Keratinocyte (primary cell): ENCODE data around the gene IER2. TPM values are rescaled to one million over a fixed set of nuclear protein-coding genes. Genes with fewer than 3 reads are reported as not detected.

ENCODE experiments used
- DNase-seq: peaks from one replicate; pipeline ENCODE4 v3.0.0-alpha.2; 2011; ENCODE audit warnings: low read depth, missing footprints, low spot score
- FAIRE-seq: peaks from 2 replicates; lab custom pipeline; 2011; peaks lifted over from hg19 to GRCh38; lab: Jason Lieb, UNC
- H2AFZ ChIP-seq: 2 replicates; pipeline ENCODE4 v1.6.0; 2012; ENCODE audit warnings: low read length, control low read depth, inconsistent platforms; ENCODE audit not compliant: control insufficient read depth
- H3K27ac ChIP-seq: 2 replicates; pipeline ENCODE4 v1.5.1; 2011; ENCODE audit warnings: low read length; ENCODE audit not compliant: control insufficient read depth, insufficient read depth
- H3K27me3 ChIP-seq: 3 replicates; pipeline ENCODE4 v1.6.0; 2011; ENCODE audit warnings: low read length; ENCODE audit not compliant: control insufficient read depth, insufficient read depth; ENCODE audit errors: extremely low read depth
- H3K36me3 ChIP-seq, 2 experiments: 2 replicates in 1 of 2; 3 replicates in 1 of 2; pipeline ENCODE4 v1.5.1; 2011; ENCODE audit warnings: low read length in 2 of 2, mild to moderate bottlenecking in 1 of 2; ENCODE audit not compliant: control insufficient read depth in 2 of 2, insufficient read depth in 2 of 2; ENCODE audit errors: extremely low read depth in 1 of 2
- H3K4me1 ChIP-seq: 3 replicates; pipeline ENCODE4 v1.5.1; 2011; ENCODE audit warnings: low read length; ENCODE audit not compliant: control insufficient read depth, insufficient read depth; ENCODE audit errors: extremely low read depth
- H3K4me2 ChIP-seq: 3 replicates; pipeline ENCODE4 v1.6.0; 2011; ENCODE audit warnings: low read depth, low read length; ENCODE audit not compliant: control insufficient read depth, insufficient read depth; ENCODE audit errors: extremely low read depth
- H3K4me3 ChIP-seq, 3 experiments: fragments of 200-600 bp in 1 of 3; sonication (generic) in 1 of 3; 2 replicates in 2 of 3; 3 replicates in 1 of 3; pipeline ENCODE4 v1.5.1; 2011 to 2016; ENCODE audit warnings: low read length in 3 of 3, mild to moderate bottlenecking in 3 of 3, control low read depth in 2 of 3, inconsistent platforms in 1 of 3, low read depth in 1 of 3, mixed read lengths in 1 of 3, mixed run types in 1 of 3, moderate library complexity in 1 of 3; ENCODE audit not compliant: control insufficient read depth in 2 of 3, insufficient read depth in 2 of 3; ENCODE audit errors: extremely low read depth in 1 of 3
- H3K79me2 ChIP-seq: 2 replicates; pipeline ENCODE4 v1.6.0; 2012; ENCODE audit warnings: low read length; ENCODE audit not compliant: control insufficient read depth, insufficient read depth
- H3K9ac ChIP-seq: 3 replicates; pipeline ENCODE4 v1.6.0; 2011; ENCODE audit warnings: low read length; ENCODE audit not compliant: control insufficient read depth, insufficient read depth; ENCODE audit errors: extremely low read depth
- H3K9me1 ChIP-seq: 3 replicates; pipeline ENCODE4 v1.6.0; 2011; ENCODE audit warnings: low read length; ENCODE audit not compliant: control insufficient read depth, insufficient read depth; ENCODE audit errors: extremely low read depth
- H3K9me3 ChIP-seq: 2 replicates; pipeline ENCODE4 v1.5.1; 2012; ENCODE audit warnings: low read depth, low read length; ENCODE audit not compliant: control insufficient read depth
- H4K20me1 ChIP-seq: 3 replicates; pipeline ENCODE4 v1.6.0; 2011; ENCODE audit warnings: low read length; ENCODE audit not compliant: control insufficient read depth, insufficient read depth; ENCODE audit errors: extremely low read depth
- EZH2 ChIP-seq: IDR thresholded peaks from one replicate; pipeline ENCODE4 v1.6.1; 2012; ENCODE audit warnings: inconsistent platforms, mild to moderate bottlenecking, low read length, moderate library complexity
- dilution Hi-C: fragments of 300-500 bp; cut with MboI; formaldehyde crosslinking; loops from one replicate; pipeline ENCODE4 v1.7.0; 2020; ENCODE audit warnings: low sequenced_read_pairs; ENCODE audit not compliant: extremely low pct_ligation_motif_present
- polyA plus RNA-seq, 5 experiments: library from polyadenylated mRNA; depleted of rRNA in 3 of 5; stranded (reverse) in 3 of 5; stranded (forward) in 1 of 5; unstranded in 1 of 5; fragments of >200 nt; gene quantifications; 1 replicate in 1 of 5; 2 replicates in 3 of 5; 3 replicates in 1 of 5; pipeline versions ENCODE4 v1.2.1 to v1.2.3, GENCODE V29; 2011 to 2012; ENCODE audit warnings: missing spikeins in 2 of 5, low read depth in 1 of 5, low replicate concordance in 1 of 5
- TF ChIP-seq, protein P1 (sequence below), 3 experiments: IDR thresholded peaks in 1 of 3; conservative IDR thresholded peaks in 1 of 3; optimal IDR thresholded peaks in 1 of 3; 2 replicates in 2 of 3; 3 replicates in 1 of 3; pipeline versions ENCODE3 to v1.5.1; 2011; ENCODE audit warnings: low read length in 3 of 3, mild to moderate bottlenecking in 3 of 3, moderate library complexity in 2 of 3, control low read depth in 1 of 3, inconsistent platforms in 1 of 3; ENCODE audit not compliant: insufficient read depth in 2 of 3; ENCODE audit errors: extremely low read depth in 1 of 3

Gene IER2
- polyA plus RNA-seq, 1 donor (not counting 4 experiments of a cell fraction or from before 2014, with no cell fraction given), result 14.4 TPM

DNA sequence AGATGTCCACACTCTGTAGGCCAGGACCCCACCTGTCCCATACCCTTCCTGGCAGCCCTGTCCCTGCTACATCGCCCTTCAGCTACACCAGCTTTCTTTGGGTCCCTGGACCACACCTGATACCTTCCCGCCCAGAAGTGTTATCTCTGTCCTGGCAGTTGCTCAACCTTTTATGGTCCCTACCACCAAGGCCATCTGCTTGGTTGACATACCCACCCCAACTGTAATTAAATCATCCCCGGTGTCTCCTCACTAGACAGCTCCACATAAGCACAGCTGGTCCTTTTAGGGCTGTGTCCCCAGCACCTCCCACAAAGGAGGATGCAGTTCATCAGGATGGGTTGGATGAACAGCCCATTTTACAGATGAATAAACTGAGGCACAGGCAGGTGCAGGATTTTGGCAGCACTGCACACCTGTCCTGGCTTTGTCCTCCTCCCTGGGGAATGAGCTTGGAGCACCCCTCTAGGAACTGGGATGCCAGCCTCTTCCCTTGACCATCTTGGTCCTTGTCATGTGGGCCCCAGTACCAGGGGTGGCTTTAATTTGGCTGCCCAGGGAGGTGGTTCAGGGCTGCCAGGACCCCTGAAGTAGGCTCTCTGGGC, 19.2 kb upstream of the IER2 start:
- no peak overlapping the region for H3K9ac ChIP-seq
- H3K4me3 ChIP-seq, result no peak overlapping the region
- H3K9me3 ChIP-seq, result no peaks in the 10 kb centered on the region
- peaks cover 15 to 18% of the 10 kb centered on the region in 2 experiments for H3K36me3 ChIP-seq
- H3K9me1 ChIP-seq, result peaks cover 5% of the 10 kb centered on the region
- FAIRE-seq (no peak), DNase-seq (no peak)
- no peaks in the 10 kb centered on the region for H3K27me3 ChIP-seq
- H3K79me2 ChIP-seq, result peaks cover 88% of the 10 kb centered on the region
- H3K27ac ChIP-seq, result no peak overlapping the region
- H4K20me1 ChIP-seq, result peaks cover 28% of the 10 kb centered on the region
- no peak overlapping the region for H3K4me2 ChIP-seq
- peaks cover 3% of the 10 kb centered on the region for H3K4me1 ChIP-seq
- dilution Hi-C loops, result no loop called here
- no peak overlapping the region for H2AFZ ChIP-seq
- TF ChIP-seq, protein P1, sequence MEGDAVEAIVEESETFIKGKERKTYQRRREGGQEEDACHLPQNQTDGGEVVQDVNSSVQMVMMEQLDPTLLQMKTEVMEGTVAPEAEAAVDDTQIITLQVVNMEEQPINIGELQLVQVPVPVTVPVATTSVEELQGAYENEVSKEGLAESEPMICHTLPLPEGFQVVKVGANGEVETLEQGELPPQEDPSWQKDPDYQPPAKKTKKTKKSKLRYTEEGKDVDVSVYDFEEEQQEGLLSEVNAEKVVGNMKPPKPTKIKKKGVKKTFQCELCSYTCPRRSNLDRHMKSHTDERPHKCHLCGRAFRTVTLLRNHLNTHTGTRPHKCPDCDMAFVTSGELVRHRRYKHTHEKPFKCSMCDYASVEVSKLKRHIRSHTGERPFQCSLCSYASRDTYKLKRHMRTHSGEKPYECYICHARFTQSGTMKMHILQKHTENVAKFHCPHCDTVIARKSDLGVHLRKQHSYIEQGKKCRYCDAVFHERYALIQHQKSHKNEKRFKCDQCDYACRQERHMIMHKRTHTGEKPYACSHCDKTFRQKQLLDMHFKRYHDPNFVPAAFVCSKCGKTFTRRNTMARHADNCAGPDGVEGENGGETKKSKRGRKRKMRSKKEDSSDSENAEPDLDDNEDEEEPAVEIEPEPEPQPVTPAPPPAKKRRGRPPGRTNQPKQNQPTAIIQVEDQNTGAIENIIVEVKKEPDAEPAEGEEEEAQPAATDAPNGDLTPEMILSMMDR (optimal IDR thresholded peaks at IDR 0.05 in 1 of 3, IDR thresholded peaks at IDR 0.05 in 1 of 3, conservative IDR thresholded peaks at IDR 0.05 in 1 of 3; ENCODE audit: extremely low read depth in 1 of 3, insufficient read depth in 2 of 3, low read length in 3 of 3), result no peak
- TF ChIP-seq EZH2, result no peak

DNA sequence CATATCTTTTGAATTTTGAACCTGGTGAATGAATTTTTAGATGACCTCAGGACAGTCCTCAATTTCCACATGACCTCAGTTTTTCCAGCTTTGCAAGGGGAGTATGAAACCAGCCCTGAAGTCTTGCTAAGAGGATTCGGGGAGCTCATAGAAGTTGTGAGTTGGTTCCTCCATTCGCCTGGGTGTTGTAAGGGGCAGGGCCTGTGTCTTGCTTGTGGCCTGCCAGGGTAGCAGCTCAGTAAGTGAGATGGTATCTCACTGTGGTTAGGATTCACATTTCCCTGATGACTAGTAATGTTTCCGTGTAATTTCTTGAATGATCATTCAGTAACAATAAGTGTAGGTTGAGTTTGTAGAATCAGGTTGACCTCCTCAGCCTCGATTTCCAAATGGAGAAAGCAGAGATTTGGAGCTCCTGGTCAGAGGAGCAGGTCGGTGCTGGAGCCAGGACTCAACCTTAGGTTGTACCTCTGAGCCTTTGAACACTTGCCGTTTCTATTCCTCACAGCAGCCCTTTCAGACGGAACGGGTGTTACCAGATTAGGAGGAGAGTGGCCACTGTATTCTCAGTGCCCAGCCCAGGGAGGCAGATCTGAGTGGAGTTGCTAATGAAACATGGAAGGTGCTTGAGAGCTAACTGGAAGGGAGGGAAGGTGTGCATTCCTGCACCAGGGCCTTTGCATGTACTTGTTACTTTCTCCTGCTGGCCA, 17.6 kb upstream of the IER2 start:
- dilution Hi-C loops, result no loop called here
- Histone ChIP-seq H3K4me1 (peaks cover 3% of the 10 kb centered on the region), H3K9me1 (peaks cover 5% of the 10 kb centered on the region), H4K20me1 (peaks cover 21% of the 10 kb centered on the region), H3K9ac (no peak overlapping the region), H3K9me3 (no peaks in the 10 kb centered on the region), H3K4me2 (no peak overlapping the region), H2AFZ (no peak overlapping the region), H3K79me2 (peaks cover 74% of the 10 kb centered on the region), H3K4me3 (no peak overlapping the region), H3K27ac (no peak overlapping the region), H3K36me3 (peaks cover 22 to 24% of the 10 kb centered on the region in 2 experiments), H3K27me3 (no peaks in the 10 kb centered on the region)
- no peak for TF ChIP-seq EZH2
- TF ChIP-seq, protein P1 (optimal IDR thresholded peaks at IDR 0.05 in 1 of 3, IDR thresholded peaks at IDR 0.05 in 1 of 3, conservative IDR thresholded peaks at IDR 0.05 in 1 of 3; ENCODE audit: extremely low read depth in 1 of 3, insufficient read depth in 2 of 3, low read length in 3 of 3), result no peak
- FAIRE-seq (peak; percentile 71), DNase-seq (no peak)
